Immature natural killer cell (primary cell): ENCODE data around the gene ZNF396. TPM values are rescaled to one million over a fixed set of nuclear protein-coding genes. Genes with fewer than 3 reads are reported as not detected.

Experiments used
- DNase-seq, 3 donors: peaks; one replicate each; pipeline ENCODE4 v3.0.0; 2022; ENCODE audit warnings: mixed read lengths in 1 of 3
- H3K27ac Mint-ChIP-seq, 6 donors: one replicate each; pipeline ENCODE4 v1.8.0; 2020; ENCODE audit warnings: mixed read lengths in 6 of 6, mild to moderate bottlenecking in 5 of 6, inconsistent platforms in 4 of 6, moderate library complexity in 3 of 6
- H3K27me3 Mint-ChIP-seq, 3 donors: one replicate each; pipeline ENCODE4 v1.8.0; 2020 to 2021; ENCODE audit warnings: low read depth in 3 of 3, mild to moderate bottlenecking in 3 of 3, mixed read lengths in 3 of 3, moderate library complexity in 3 of 3, inconsistent platforms in 1 of 3
- H3K36me3 Mint-ChIP-seq, 3 donors: one replicate each; pipeline ENCODE4 v1.8.0; 2020; ENCODE audit warnings: mixed read lengths in 3 of 3, inconsistent platforms in 2 of 3, mild to moderate bottlenecking in 2 of 3
- H3K4me1 Mint-ChIP-seq, 2 donors: one replicate each; pipeline ENCODE4 v1.8.0; 2020; ENCODE audit warnings: inconsistent platforms in 2 of 2, mild to moderate bottlenecking in 2 of 2, mixed read lengths in 2 of 2, moderate library complexity in 1 of 2
- H3K4me3 Mint-ChIP-seq, 5 donors: one replicate each; pipeline ENCODE4 v1.8.0; 2020; ENCODE audit warnings: mild to moderate bottlenecking in 5 of 5, mixed read lengths in 5 of 5, inconsistent platforms in 3 of 5, moderate library complexity in 3 of 5
- H3K9me3 Mint-ChIP-seq, 6 donors: one replicate each; pipeline ENCODE4 v1.8.0; 2020; ENCODE audit warnings: mild to moderate bottlenecking in 6 of 6, mixed read lengths in 6 of 6, inconsistent platforms in 4 of 6, moderate library complexity in 3 of 6
- polyA plus RNA-seq, 3 donors: library from polyadenylated mRNA; unstranded; fragments of 300-500 nt; fragmentation: Illumina TruSeq; gene quantifications; one replicate each; pipeline ENCODE4 v1.2.3, GENCODE V29; 2021

The ZNF396 gene
- polyA plus RNA-seq, 3 donors from 2014 or later, result 0.53 to 1.0 TPM; not detected in 1

GRCh38 chr18:35371412-35372195 lies 5.5 kb downstream of the ZNF396 start:
- H3K36me3 Mint-ChIP-seq, result no peaks in the 10 kb centered on the region
- H3K4me1 Mint-ChIP-seq, result peaks cover 6 to 7% of the 10 kb centered on the region in 2 donors
- H3K9me3 Mint-ChIP-seq, result no peaks in the 10 kb centered on the region
- H3K4me3 Mint-ChIP-seq, result no peak overlapping the region
- no peak for DNase-seq
- no peak overlapping the region for H3K27ac Mint-ChIP-seq
- H3K27me3 Mint-ChIP-seq, result peaks cover 0 to 2% (median 2%) of the 10 kb centered on the region in 3 donors

- Mint-ChIP-seq H3K36me3 (peaks cover 0 to 8% (median 0%) of the 10 kb centered on the region in 3 donors), H3K27ac (no peak overlapping the region), H3K4me3 (no peak overlapping the region), H3K4me1 (no peaks in the 10 kb centered on the region), H3K9me3 (no peaks in the 10 kb centered on the region), H3K27me3 (peaks cover 0 to 3% (median 2%) of the 10 kb centered on the region in 3 donors)
- DNase-seq, result no peak
Observed at GRCh38 chr18:35369126-35369525, 8.0 kb downstream of the ZNF396 start.

GRCh38 chr18:35368595-35368994 lies 8.5 kb downstream of the ZNF396 start:
- H3K36me3 Mint-ChIP-seq, result peaks cover 0 to 8% (median 0%) of the 10 kb centered on the region in 3 donors
- no peak overlapping the region for H3K4me3 Mint-ChIP-seq
- no peaks in the 10 kb centered on the region for H3K4me1 Mint-ChIP-seq
- no peak overlapping the region for H3K27ac Mint-ChIP-seq
- no peak for DNase-seq
- no peaks in the 10 kb centered on the region for H3K9me3 Mint-ChIP-seq
- H3K27me3 Mint-ChIP-seq, result peaks cover 0 to 3% (median 2%) of the 10 kb centered on the region in 3 donors

- H3K4me3 Mint-ChIP-seq, result no peak overlapping the region
- H3K4me1 Mint-ChIP-seq, result no peaks in the 10 kb centered on the region
- peaks cover 2 to 6% (median 6%) of the 10 kb centered on the region in 3 donors for H3K27me3 Mint-ChIP-seq
- no peaks in the 10 kb centered on the region for H3K9me3 Mint-ChIP-seq
- no peak overlapping the region for H3K27ac Mint-ChIP-seq
- no peak for DNase-seq
- H3K36me3 Mint-ChIP-seq, result peaks cover 0 to 8% (median 0%) of the 10 kb centered on the region in 3 donors
Observed at GRCh38 chr18:35362531-35362930, 14.6 kb downstream of the ZNF396 start.

GRCh38 chr18:35361570-35362321 lies 15.4 kb downstream of the ZNF396 start:
- no peak overlapping the region for H3K4me3 Mint-ChIP-seq
- peaks cover 2 to 6% (median 6%) of the 10 kb centered on the region in 3 donors for H3K27me3 Mint-ChIP-seq
- H3K9me3 Mint-ChIP-seq, result no peaks in the 10 kb centered on the region
- peaks cover 0 to 8% (median 0%) of the 10 kb centered on the region in 3 donors for H3K36me3 Mint-ChIP-seq
- no peaks in the 10 kb centered on the region for H3K4me1 Mint-ChIP-seq
- DNase-seq, result no peak
- H3K27ac Mint-ChIP-seq, result no peak overlapping the region

- H3K4me3 Mint-ChIP-seq, result no peak overlapping the region
- H3K4me1 Mint-ChIP-seq, result peaks cover 2 to 6% of the 10 kb centered on the region in 2 donors
- peaks cover 4 to 6% (median 5%) of the 10 kb centered on the region in 3 donors for H3K36me3 Mint-ChIP-seq
Observed at GRCh38 chr18:35355140-35355618, 22.0 kb downstream of the ZNF396 start.

GRCh38 chr18:35352778-35353177 lies 24.4 kb downstream of the ZNF396 start:
- Mint-ChIP-seq H3K4me1 (peaks cover 2 to 6% of the 10 kb centered on the region in 2 donors), H3K27ac (no peak overlapping the region), H3K36me3 (peaks cover 4 to 6% (median 5%) of the 10 kb centered on the region in 3 donors), H3K27me3 (peaks cover 2 to 3% (median 2%) of the 10 kb centered on the region in 3 donors), H3K4me3 (no peak overlapping the region), H3K9me3 (peaks cover 0 to 6% (median 4%) of the 10 kb centered on the region in 6 donors)
- no peak for DNase-seq

More at GRCh38 chr18:35355140-35355618, 22.0 kb downstream of the ZNF396 start:
- Mint-ChIP-seq H3K27ac (peak overlapping the region in 2 of 6 donors; percentile 1 to 29), H3K9me3 (peaks cover 0 to 6% (median 4%) of the 10 kb centered on the region in 6 donors), H3K27me3 (peaks cover 2 to 4% (median 2%) of the 10 kb centered on the region in 3 donors)
- DNase-seq, result peak; percentile 58 to 70 (median 66)

GRCh38 chr18:35352283-35352682 lies 24.9 kb downstream of the ZNF396 start:
- Mint-ChIP-seq H3K27me3 (peaks cover 2 to 3% (median 2%) of the 10 kb centered on the region in 3 donors), H3K4me1 (peaks cover 2 to 6% of the 10 kb centered on the region in 2 donors), H3K36me3 (peaks cover 4 to 6% (median 5%) of the 10 kb centered on the region in 3 donors), H3K27ac (no peak overlapping the region), H3K9me3 (peaks cover 0 to 6% (median 4%) of the 10 kb centered on the region in 6 donors), H3K4me3 (no peak overlapping the region)
- DNase-seq, result no peak

- no peak for DNase-seq
- Mint-ChIP-seq H3K27me3 (peaks cover 10 to 17% (median 15%) of the 10 kb centered on the region in 3 donors), H3K4me1 (peaks cover 17 to 24% of the 10 kb centered on the region in 2 donors), H3K4me3 (no peak overlapping the region), H3K27ac (no peak overlapping the region), H3K36me3 (peaks cover 4 to 6% (median 5%) of the 10 kb centered on the region in 3 donors), H3K9me3 (peaks cover 0 to 6% (median 4%) of the 10 kb centered on the region in 6 donors)
Observed at GRCh38 chr18:35348001-35348400, 29.1 kb downstream of the ZNF396 start.

- DNase-seq, result no peak
- peak overlapping the region in 2 of 5 donors; percentile 25 to 97 for H3K4me3 Mint-ChIP-seq
- peaks cover 20 to 39% of the 10 kb centered on the region in 2 donors for H3K4me1 Mint-ChIP-seq
- H3K9me3 Mint-ChIP-seq, result no peaks in the 10 kb centered on the region
- peaks cover 10 to 17% (median 15%) of the 10 kb centered on the region in 3 donors for H3K27me3 Mint-ChIP-seq
- H3K27ac Mint-ChIP-seq, result peak overlapping the region; percentile 28 to 100 (median 99)
- no peaks in the 10 kb centered on the region for H3K36me3 Mint-ChIP-seq
Observed at GRCh38 chr18:35345950-35346349, 31.2 kb downstream of the ZNF396 start.

GRCh38 chr18:35345460-35345921 lies 31.6 kb downstream of the ZNF396 start:
- Mint-ChIP-seq H3K4me3 (peak overlapping the region in 4 of 5 donors; percentile 97 to 100 (median 98)), H3K27me3 (peaks cover 10 to 17% (median 15%) of the 10 kb centered on the region in 3 donors), H3K4me1 (peaks cover 21 to 44% of the 10 kb centered on the region in 2 donors), H3K27ac (peak overlapping the region; percentile 91 to 100 (median 99)), H3K36me3 (peaks cover 0 to 2% (median 0%) of the 10 kb centered on the region in 3 donors), H3K9me3 (no peaks in the 10 kb centered on the region)
- DNase-seq, result no peak

GRCh38 chr18:35344736-35345459 lies 32.2 kb downstream of the ZNF396 start:
- peak overlapping the region; percentile 96 to 100 (median 97) for H3K4me3 Mint-ChIP-seq
- peaks cover 0 to 7% (median 6%) of the 10 kb centered on the region in 3 donors for H3K36me3 Mint-ChIP-seq
- H3K4me1 Mint-ChIP-seq, result peaks cover 26 to 50% of the 10 kb centered on the region in 2 donors

More at GRCh38 chr18:35344736-35345459, 32.2 kb downstream of the ZNF396 start:
- peaks cover 10 to 17% (median 15%) of the 10 kb centered on the region in 3 donors for H3K27me3 Mint-ChIP-seq
- no peak for DNase-seq
- peak overlapping the region; percentile 91 to 100 (median 99) for H3K27ac Mint-ChIP-seq
- no peaks in the 10 kb centered on the region for H3K9me3 Mint-ChIP-seq
